Stimulated activated naive CD8-positive, alpha-beta T cell treated with anti-CD3 and anti-CD28 coated beads, Interleukin-15, amount 100 ng/mL, for 72 hours (primary cell): ENCODE results near the gene NR1D1.

Source experiments
- ATAC-seq: fragments of 150-1000 bp; cut with Tn5 transposase; 2 replicates; pipeline ENCODE4 v1.10.0; 2021; ENCODE audit warnings: mild to moderate bottlenecking, moderate library complexity
- DNase-seq, 2 donors: peaks; one replicate each; pipeline ENCODE4 v3.0.0; 2021 to 2022
- H3K27ac Mint-ChIP-seq, 2 donors: one replicate each; pipeline ENCODE4 v1.8.0; 2022; ENCODE audit warnings: mild to moderate bottlenecking in 2 of 2, mixed read lengths in 2 of 2, moderate library complexity in 2 of 2
- H3K27me3 Mint-ChIP-seq: one replicate; pipeline ENCODE4 v1.8.0; 2022; ENCODE audit warnings: mixed read lengths
- H3K4me1 Mint-ChIP-seq: one replicate; pipeline ENCODE4 v1.8.0; 2022; ENCODE audit warnings: mild to moderate bottlenecking, mixed read lengths
- H3K4me3 Mint-ChIP-seq, 2 donors: one replicate each; pipeline ENCODE4 v1.8.0; 2022; ENCODE audit warnings: mild to moderate bottlenecking in 2 of 2, mixed read lengths in 2 of 2, moderate library complexity in 1 of 2
- H3K9me3 Mint-ChIP-seq, 2 donors: one replicate each; pipeline ENCODE4 v1.8.0; 2022; ENCODE audit warnings: mixed read lengths in 2 of 2

NR1D1 gene

GRCh38 chr17:40093005-40093579 lies 7.3 kb downstream of the NR1D1 start:
- H3K4me1 Mint-ChIP-seq: peaks cover 59% of the 10 kb centered on the region

DNA sequence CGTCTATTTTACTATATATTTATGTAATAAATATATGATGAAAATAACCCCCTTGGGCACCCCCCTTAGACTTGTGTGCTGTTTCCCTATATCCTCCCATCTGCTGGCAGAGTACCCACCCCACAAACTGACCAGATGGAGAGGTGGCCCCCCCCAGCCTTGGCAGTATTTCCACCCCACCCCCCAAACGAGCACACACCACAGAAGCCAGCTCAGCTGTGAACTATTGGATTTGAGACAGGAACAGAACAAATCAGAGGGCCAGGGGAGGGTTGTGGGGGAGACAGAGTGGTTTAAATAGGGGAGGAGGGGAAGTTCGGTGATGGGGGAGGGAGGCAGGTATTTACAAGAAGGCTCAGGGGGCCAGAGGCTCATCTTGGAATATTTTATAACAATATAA lies 7.8 kb downstream of the NR1D1 start:
- no peak overlapping the region for H3K4me3 Mint-ChIP-seq
- ATAC-seq: no peak
- H3K9me3 Mint-ChIP-seq: no peaks in the 10 kb centered on the region
- no peaks in the 10 kb centered on the region for H3K27me3 Mint-ChIP-seq
- DNase-seq: no peak
- peaks cover 54% of the 10 kb centered on the region for H3K4me1 Mint-ChIP-seq
- no peak overlapping the region for H3K27ac Mint-ChIP-seq

More at GRCh38 chr17:40093005-40093579, 7.3 kb downstream of the NR1D1 start:
- no peaks in the 10 kb centered on the region for H3K27me3 Mint-ChIP-seq
- no peak overlapping the region for H3K27ac Mint-ChIP-seq
- H3K4me3 Mint-ChIP-seq: no peak overlapping the region
- no peak for DNase-seq
- ATAC-seq: no peak
- H3K9me3 Mint-ChIP-seq: no peaks in the 10 kb centered on the region

GRCh38 chr17:40091691-40092397 lies 8.5 kb downstream of the NR1D1 start:
- Mint-ChIP-seq H3K27ac (peak overlapping the region in 1 of 2 donors; percentile 59), H3K4me3 (no peak overlapping the region), H3K9me3 (no peaks in the 10 kb centered on the region), H3K4me1 (peaks cover 47% of the 10 kb centered on the region), H3K27me3 (no peaks in the 10 kb centered on the region)
- ATAC-seq (no peak), DNase-seq (no peak)

- DNase-seq: no peak
- peak overlapping the region; percentile 22 to 67 for H3K27ac Mint-ChIP-seq
- H3K4me3 Mint-ChIP-seq: no peak overlapping the region
- no peaks in the 10 kb centered on the region for H3K9me3 Mint-ChIP-seq
- peak; percentile 24 for ATAC-seq
- peaks cover 33% of the 10 kb centered on the region for H3K4me1 Mint-ChIP-seq
- H3K27me3 Mint-ChIP-seq: no peaks in the 10 kb centered on the region
Observed at GRCh38 chr17:40090237-40091119, 9.9 kb downstream of the NR1D1 start.

DNA sequence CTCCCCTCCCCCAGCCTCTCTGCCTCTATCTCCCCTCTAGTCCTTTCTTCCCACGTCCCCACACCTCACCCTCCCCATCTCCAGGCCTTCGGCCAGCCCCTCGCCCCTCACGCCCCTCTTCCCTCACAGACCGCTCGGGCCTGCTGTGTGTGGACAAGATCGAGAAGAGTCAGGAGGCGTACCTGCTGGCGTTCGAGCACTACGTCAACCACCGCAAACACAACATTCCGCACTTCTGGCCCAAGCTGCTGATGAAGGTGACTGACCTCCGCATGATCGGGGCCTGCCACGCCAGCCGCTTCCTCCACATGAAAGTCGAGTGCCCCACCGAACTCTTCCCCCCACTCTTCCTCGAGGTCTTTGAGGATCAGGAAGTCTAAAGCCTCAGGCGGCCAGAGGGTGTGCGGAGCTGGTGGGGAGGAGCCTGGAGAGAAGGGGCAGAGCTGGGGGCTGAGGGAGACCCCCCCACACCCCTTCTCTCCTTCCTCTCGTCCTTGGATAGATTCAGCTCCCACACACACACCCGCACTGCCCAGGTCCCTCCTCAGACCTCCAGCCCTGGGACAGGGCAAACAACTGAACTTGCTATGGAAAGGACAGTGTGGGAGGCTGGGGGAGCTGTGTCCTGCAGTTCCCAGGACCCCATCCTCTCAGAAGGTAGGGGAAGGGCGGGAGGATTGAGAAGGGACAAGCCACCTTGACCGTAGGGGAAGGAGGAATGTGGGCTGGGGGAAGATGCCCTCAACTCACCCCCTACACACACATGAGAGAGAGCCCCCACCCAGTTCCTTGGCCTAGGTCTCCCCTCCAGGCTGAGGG lies 11.1 kb downstream of the NR1D1 start:
- Mint-ChIP-seq H3K4me3 (no peak overlapping the region), H3K4me1 (peaks cover 25% of the 10 kb centered on the region), H3K27me3 (no peaks in the 10 kb centered on the region), H3K27ac (peak overlapping the region in 1 of 2 donors; percentile 84), H3K9me3 (no peaks in the 10 kb centered on the region)
- no peak for ATAC-seq
- DNase-seq: no peak

- H3K27ac Mint-ChIP-seq: peak overlapping the region; percentile 7 to 57
- no peaks in the 10 kb centered on the region for H3K9me3 Mint-ChIP-seq
- H3K4me1 Mint-ChIP-seq: peaks cover 19% of the 10 kb centered on the region
- H3K4me3 Mint-ChIP-seq: no peak overlapping the region
- no peaks in the 10 kb centered on the region for H3K27me3 Mint-ChIP-seq
- DNase-seq (no peak), ATAC-seq (no peak)
Observed at GRCh38 chr17:40087903-40088718, 12.3 kb downstream of the NR1D1 start.

DNA sequence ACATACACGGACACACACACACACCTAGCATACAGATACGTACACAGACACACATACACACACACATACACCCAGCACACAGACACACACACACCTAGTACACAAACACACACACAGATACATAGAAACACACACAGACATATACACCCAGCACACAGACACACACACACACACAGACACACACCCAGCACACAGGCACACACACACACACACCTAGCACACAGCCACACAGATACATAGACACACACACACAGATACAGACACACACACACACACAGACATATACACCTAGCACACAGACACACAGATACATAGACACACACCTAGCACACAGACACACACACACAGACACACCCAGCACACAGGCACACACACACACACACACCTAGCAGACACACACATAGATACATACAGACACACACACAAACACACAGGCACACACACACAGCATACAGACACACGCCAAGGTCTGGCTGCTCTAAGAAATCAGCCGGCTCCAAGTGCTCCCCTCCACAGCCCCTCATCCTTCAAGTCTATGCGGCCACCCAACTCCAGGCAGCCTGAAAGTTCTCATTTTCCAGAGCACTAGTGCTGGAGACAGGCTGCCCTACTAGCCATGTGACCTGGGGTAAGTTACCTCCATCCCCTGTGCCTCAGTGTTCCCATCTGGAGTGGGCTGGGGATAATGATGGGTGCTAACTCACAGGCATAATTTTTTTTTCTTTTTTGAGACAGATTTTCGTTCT lies 13.2 kb downstream of the NR1D1 start:
- ATAC-seq (no peak), DNase-seq (no peak)
- H3K4me1 Mint-ChIP-seq: peaks cover 19% of the 10 kb centered on the region
- no peaks in the 10 kb centered on the region for H3K27me3 Mint-ChIP-seq
- no peaks in the 10 kb centered on the region for H3K9me3 Mint-ChIP-seq
- H3K27ac Mint-ChIP-seq: peak overlapping the region in 1 of 2 donors; percentile 3
- no peak overlapping the region for H3K4me3 Mint-ChIP-seq

GRCh38 chr17:40086150-40087044 lies 14.0 kb downstream of the NR1D1 start:
- H3K27me3 Mint-ChIP-seq: no peaks in the 10 kb centered on the region
- no peaks in the 10 kb centered on the region for H3K9me3 Mint-ChIP-seq
- DNase-seq: peak in 1 of 2 donors; percentile 62
- peak; percentile 73 for ATAC-seq
- H3K4me3 Mint-ChIP-seq: no peak overlapping the region
- H3K27ac Mint-ChIP-seq: no peak overlapping the region
- peaks cover 13% of the 10 kb centered on the region for H3K4me1 Mint-ChIP-seq

- no peak overlapping the region for H3K4me3 Mint-ChIP-seq
- H3K27ac Mint-ChIP-seq: peak overlapping the region in 1 of 2 donors; percentile 61
- ATAC-seq (no peak), DNase-seq (no peak)
- peaks cover 5% of the 10 kb centered on the region for H3K4me1 Mint-ChIP-seq
- H3K27me3 Mint-ChIP-seq: no peaks in the 10 kb centered on the region
- no peaks in the 10 kb centered on the region for H3K9me3 Mint-ChIP-seq
Observed at GRCh38 chr17:40084477-40084876, 15.9 kb downstream of the NR1D1 start.

DNA sequence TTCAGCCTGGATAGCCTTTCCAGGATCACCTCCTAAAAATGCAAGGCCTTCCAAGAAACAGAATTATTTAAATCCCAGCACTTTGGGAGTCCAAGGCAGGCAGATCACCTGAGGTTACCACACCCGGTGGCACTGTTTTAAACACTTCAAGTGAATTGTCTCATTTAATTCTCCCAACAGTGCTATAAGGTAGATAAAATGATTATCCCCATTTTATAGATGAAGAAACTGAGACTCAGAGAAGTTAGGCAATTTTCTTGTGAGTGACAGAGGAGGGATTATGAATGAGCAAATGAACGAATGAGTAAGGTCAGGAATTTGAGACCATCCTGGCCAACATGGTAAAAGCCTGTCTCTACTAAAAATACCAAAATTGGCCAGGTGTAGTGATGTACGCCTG lies 20.8 kb downstream of the NR1D1 start:
- H3K4me3 Mint-ChIP-seq: no peak overlapping the region

GRCh38 chr17:40076591-40076990 lies 23.8 kb downstream of the NR1D1 start:
- H3K4me1 Mint-ChIP-seq: peaks cover 51% of the 10 kb centered on the region
- H3K9me3 Mint-ChIP-seq: no peaks in the 10 kb centered on the region
- H3K4me3 Mint-ChIP-seq: no peak overlapping the region
- ATAC-seq (no peak), DNase-seq (no peak)
- H3K27ac Mint-ChIP-seq: peak overlapping the region in 1 of 2 donors; percentile 12
- H3K27me3 Mint-ChIP-seq: no peaks in the 10 kb centered on the region

More for the DNA sequence above, 20.8 kb downstream of the NR1D1 start:
- ATAC-seq: no peak
- peak overlapping the region in 1 of 2 donors; percentile 2 for H3K27ac Mint-ChIP-seq
- no peaks in the 10 kb centered on the region for H3K9me3 Mint-ChIP-seq
- H3K27me3 Mint-ChIP-seq: no peaks in the 10 kb centered on the region
- no peak for DNase-seq
- peaks cover 29% of the 10 kb centered on the region for H3K4me1 Mint-ChIP-seq

GRCh38 chr17:40075942-40076498 lies 24.4 kb downstream of the NR1D1 start:
- peaks cover 57% of the 10 kb centered on the region for H3K4me1 Mint-ChIP-seq
- H3K27ac Mint-ChIP-seq: peak overlapping the region in 1 of 2 donors; percentile 23
- H3K4me3 Mint-ChIP-seq: peak overlapping the region in 1 of 2 donors; percentile 47

More at GRCh38 chr17:40075942-40076498, 24.4 kb downstream of the NR1D1 start:
- DNase-seq (no peak), ATAC-seq (no peak)
- Mint-ChIP-seq H3K9me3 (no peaks in the 10 kb centered on the region), H3K27me3 (no peaks in the 10 kb centered on the region)
